ENCODE measurements around the gene GYPC.
A peak's percentile ranks its signal among the peaks of the same experiment; 100 is the strongest.
"Not testable (repeated sequence)": the region's sequence is repeated elsewhere in the genome, so short reads cannot be mapped to it uniquely, and the experiment has no call there.

The GYPC gene

DNA sequence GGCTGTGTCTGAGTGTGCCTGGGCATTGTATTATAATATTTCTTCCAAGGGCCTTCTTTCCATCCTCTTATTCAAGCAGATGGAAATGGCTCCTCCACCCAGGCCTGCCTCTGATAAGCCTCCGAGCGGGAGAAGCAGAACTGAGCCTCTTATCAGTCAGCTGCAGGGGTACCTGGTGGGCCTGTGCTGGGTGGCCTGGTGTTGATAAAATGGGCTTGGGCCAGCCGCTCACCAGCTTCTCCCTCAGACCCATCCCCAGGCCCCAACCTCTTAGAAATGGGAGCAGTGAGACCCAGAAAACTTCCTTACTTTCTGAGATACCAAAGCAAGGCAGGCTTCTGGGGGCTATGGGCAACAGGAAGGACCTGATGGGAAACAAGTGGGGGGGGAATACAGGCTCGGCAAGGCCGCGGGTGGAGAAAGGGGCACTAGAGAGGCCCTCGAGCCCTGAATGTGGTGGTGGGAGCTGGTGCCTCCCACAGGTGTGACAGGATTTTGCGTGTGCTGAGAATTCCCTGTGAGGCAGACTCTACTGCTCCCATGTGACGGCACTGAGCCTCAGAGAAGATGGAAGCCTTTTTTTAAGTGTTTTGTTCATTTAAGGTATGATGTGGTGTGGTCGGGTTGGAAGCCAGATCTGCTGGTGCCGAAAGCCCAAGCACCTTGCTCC, 18.3 kb downstream of the GYPC start:
- H3K27me3 Mint-ChIP-seq = no peaks in the 10 kb centered on the region
- no peak for DNase-seq
- no peak for ATAC-seq
- H3K9me3 Mint-ChIP-seq = peaks cover 7 to 14% of the 10 kb centered on the region in 2 donors
- no peak overlapping the region for H3K4me3 Mint-ChIP-seq
- no peak overlapping the region for H3K27ac Mint-ChIP-seq
- peaks cover 68% of the 10 kb centered on the region for H3K4me1 Mint-ChIP-seq

DNA sequence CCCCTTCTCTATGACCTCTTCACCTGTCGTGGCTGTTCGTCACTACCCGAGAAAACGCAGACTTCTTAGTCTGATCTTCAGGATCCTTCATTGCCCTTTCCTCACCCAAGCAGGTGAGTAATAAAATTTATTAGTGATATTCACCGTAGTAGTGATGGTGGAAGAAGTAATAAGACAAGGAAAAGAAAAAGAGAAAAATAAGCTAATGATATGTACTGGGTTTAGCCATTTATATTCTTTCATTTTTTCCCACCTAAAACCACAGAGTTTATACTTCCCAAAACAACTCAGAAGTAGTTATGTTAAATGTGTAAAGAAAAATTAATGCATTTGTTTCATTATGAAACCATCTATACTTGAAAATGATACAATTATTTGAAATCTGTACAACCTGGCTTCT, 19.7 kb downstream of the GYPC start:
- no peaks in the 10 kb centered on the region for H3K27me3 Mint-ChIP-seq
- H3K4me3 Mint-ChIP-seq = no peak overlapping the region
- peaks cover 7 to 14% of the 10 kb centered on the region in 2 donors for H3K9me3 Mint-ChIP-seq
- H3K4me1 Mint-ChIP-seq = peaks cover 55% of the 10 kb centered on the region
- DNase-seq (no peak), ATAC-seq (no peak)
- H3K27ac Mint-ChIP-seq = no peak overlapping the region

DNA sequence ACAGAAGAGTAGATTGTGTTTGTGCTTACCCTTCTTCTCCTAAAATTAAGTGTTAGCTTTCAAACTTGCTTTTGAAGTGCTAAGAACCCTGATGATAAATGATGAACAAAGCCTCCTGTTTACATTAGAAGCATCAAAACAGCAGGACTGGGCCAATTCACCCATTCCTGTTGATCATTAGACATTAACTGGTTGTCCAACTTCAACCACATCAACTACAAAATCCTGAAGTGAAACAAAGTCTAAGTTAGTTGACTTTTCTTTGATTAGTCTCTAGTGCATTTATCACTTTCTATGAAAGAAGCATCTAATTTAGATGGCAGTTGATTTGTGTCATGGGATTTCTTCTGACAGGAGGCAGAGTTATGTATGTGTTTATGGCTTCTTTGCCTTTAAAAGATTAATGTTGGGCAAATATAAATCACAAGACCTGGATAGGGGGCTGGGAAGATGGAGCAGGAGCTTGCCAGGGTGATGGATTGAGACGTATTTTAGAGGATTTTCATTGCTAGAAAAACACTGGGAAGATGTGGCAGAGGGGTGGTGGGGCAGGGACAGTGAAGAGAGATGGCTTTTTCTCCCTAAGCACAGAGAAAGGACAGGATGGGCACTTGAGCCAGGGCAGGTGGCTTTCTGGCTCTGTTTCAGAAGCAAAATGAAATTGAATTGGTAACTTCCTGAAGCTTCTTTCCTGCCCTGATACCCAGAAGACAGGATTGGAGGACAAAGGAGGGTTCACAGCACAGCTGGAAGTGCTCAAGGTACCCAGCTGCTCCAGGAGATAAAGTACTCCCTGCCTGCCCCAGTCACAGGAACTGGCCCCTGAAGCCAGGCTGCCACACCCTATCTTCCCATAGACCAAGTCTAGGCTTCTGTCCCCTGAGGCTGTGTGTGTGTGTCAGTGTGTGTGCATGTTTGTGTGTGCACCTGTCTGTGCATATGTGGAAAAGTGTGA, 20.5 kb downstream of the GYPC start:
- H3K9me3 Mint-ChIP-seq = peaks cover 7 to 14% of the 10 kb centered on the region in 2 donors
- no peaks in the 10 kb centered on the region for H3K27me3 Mint-ChIP-seq
- peaks cover 49% of the 10 kb centered on the region for H3K4me1 Mint-ChIP-seq
- H3K27ac Mint-ChIP-seq = peak overlapping the region; percentile 1 to 28
- ATAC-seq (no peak), DNase-seq (no peak)
- H3K4me3 Mint-ChIP-seq = no peak overlapping the region

DNA sequence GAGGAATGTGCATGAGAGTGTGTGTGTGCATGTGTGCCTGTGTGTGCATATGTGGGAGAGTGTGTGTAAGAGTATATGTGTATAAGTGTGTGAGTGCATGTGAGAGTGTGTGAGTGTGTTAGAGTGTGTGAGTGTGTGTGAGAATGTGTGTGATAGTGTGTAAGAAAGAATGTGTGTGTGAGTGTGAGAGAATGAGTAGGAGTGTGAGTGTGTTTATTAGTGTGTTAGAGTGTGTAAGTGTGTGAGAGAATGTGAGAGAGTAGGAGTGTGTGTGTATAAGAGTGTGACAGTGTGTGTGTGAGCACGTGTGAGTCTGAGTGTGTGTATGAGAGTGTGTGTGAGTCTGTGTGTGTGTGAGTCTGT, 21.2 kb downstream of the GYPC start:
- H3K27me3 Mint-ChIP-seq = no peaks in the 10 kb centered on the region
- no peak overlapping the region for H3K27ac Mint-ChIP-seq
- H3K4me1 Mint-ChIP-seq = peaks cover 47% of the 10 kb centered on the region
- ATAC-seq (no peak), DNase-seq (no peak)
- no peak overlapping the region for H3K4me3 Mint-ChIP-seq
- peaks cover 7 to 14% of the 10 kb centered on the region in 2 donors for H3K9me3 Mint-ChIP-seq

DNA sequence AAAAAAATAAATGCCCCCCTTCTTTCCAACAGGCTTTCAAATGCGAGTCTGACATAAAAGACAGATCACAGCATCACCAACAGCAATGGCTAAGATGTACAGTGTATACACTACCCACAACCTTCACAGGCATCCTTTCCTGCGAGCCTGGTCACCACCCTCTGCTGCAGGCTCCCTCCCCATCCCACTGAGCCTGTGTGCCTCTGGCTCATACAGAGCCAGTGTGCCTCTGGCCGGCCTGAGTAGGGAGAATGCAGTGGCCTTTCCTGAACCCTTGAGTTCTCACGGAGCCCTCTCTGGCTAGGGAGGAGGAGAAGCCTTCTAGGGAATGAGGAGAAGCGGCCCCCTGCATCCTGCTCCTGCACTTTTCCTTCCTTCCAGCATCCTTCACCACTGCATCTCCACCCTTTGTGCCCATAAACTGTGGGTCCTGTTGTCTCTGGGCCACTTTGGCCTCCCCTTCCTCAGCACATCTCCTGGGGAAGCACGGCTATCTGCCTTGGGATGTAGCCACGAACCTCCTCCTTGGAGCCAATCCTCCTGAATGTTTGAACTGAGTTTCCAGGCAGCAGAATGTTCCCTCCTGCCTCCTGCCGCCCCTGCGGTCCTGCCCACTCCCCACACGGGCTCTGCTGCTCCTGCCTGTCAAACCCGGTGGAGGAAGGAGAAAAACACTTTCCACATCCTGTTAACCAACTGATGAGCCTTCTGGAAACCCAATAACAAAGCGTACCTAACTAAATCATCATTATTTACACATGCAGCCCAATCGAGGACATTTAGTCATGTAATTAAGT, 22.5 kb downstream of the GYPC start:
- Mint-ChIP-seq H3K27me3 (no peaks in the 10 kb centered on the region), H3K9me3 (peaks cover 7 to 14% of the 10 kb centered on the region in 2 donors), H3K27ac (peak overlapping the region; percentile 86 to 92), H3K4me1 (peaks cover 55% of the 10 kb centered on the region), H3K4me3 (no peak overlapping the region)
- ATAC-seq = no peak
- no peak for DNase-seq

DNA sequence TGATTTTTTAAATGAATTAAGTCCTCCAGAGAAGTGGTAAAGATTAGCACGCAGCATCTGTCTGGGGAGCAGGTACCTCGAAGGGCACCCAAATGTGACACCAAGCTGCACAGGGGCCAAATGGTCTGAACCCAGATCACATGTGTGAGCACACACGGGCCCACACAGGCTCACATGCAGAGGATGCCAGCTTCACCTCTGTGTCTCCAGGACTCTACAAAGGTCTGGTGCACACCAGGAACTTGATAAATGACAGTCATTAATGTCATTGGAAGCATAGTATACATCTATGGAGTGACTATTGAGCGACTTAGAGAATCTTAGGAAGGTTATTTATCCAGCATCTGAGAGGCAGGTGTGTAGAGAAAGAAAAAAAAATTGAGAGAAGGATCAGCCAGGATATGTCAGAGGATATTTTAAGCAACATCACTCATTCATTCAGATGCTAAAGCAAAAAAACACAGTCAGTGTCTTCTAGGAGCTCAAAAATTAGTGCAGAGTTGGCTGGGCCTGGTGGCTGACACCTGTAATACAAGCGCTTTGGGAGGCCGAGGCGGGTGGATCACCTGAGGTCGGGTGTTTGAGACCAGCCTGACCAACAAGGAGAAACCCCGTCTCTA, 23.2 kb downstream of the GYPC start:
- no peak for DNase-seq

DNA sequence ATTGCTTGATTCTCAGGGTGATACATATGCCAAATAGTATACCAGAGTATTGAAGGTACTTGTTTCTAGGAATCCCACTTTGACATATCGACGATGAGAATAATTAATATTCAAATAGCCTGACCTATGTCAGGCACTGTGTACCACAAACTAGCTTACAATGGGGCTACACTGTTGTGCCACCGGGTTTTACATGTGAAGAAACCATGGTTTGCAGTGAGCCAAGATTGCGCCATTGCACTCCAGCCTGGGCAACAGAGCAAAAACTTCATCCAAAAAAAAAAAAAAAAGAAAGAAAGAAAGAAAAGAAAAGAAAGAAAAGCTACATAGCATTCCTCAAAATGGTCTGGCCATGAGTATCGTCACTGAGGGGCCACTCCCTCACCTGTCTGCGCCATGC, 25.5 kb downstream of the GYPC start:
- ATAC-seq = no peak

More for the DNA sequence above, 23.2 kb downstream of the GYPC start:
- H3K4me3 Mint-ChIP-seq = no peak overlapping the region
- H3K27me3 Mint-ChIP-seq = no peaks in the 10 kb centered on the region
- peak overlapping the region in 1 of 2 donors; percentile 65 for H3K27ac Mint-ChIP-seq
- no peak for ATAC-seq
- peaks cover 61% of the 10 kb centered on the region for H3K4me1 Mint-ChIP-seq
- H3K9me3 Mint-ChIP-seq = peaks cover 7 to 14% of the 10 kb centered on the region in 2 donors

DNA sequence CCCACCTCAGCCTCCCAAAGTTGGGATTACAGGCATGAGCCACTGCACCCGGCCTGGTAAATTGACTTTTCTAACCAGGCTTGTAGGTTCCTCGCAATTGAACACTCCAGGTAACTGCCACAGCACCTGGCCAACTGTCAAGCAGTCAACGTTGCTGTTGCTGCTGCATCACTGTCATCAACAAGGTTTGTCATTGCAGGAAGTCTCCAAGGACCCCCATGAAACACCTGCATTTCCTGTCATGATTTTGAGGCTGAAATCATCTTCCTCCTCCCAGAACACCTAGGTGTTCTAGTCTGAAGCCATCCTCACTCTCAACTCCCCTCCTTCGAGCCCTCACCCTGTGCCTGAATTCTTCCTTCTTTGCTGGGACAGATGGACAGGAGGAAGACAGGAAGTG, 29.7 kb downstream of the GYPC start:
- H3K9me3 Mint-ChIP-seq = peaks cover 0 to 11% of the 10 kb centered on the region in 2 donors
- H3K4me1 Mint-ChIP-seq = peaks cover 83% of the 10 kb centered on the region
- no peaks in the 10 kb centered on the region for H3K27me3 Mint-ChIP-seq
- peak overlapping the region; percentile 9 to 87 for H3K27ac Mint-ChIP-seq
- H3K4me3 Mint-ChIP-seq = no peak overlapping the region
- DNase-seq = no peak
- ATAC-seq = no peak

More for the DNA sequence above, 25.5 kb downstream of the GYPC start:
- no peak for DNase-seq
- peak overlapping the region in 1 of 2 donors; percentile 90 for H3K27ac Mint-ChIP-seq
- H3K4me1 Mint-ChIP-seq = peaks cover 69% of the 10 kb centered on the region
- H3K4me3 Mint-ChIP-seq = no peak overlapping the region
- H3K27me3 Mint-ChIP-seq = no peaks in the 10 kb centered on the region
- no peaks in the 10 kb centered on the region for H3K9me3 Mint-ChIP-seq

DNA sequence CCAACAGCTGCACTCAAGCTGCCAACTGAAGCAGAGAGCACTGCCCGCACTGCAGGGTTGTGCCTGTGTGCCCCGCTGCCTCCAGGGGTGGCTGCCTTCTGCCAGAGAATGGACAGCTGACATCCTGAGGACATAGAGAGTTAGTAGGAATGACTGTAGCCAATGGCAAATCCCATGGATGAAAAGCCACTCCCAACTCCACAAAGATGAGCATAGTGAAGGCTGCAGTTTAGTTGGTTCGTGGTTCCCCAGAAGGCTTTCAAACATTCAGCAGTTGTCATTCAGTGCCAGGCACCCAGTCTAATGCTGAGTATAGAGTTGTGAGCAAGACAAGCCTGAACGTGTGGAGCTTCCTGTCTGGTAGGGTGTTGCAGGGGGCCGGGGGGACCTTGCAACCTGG, 30.3 kb downstream of the GYPC start:
- peaks cover 88% of the 10 kb centered on the region for H3K4me1 Mint-ChIP-seq
- DNase-seq = no peak
- no peak for ATAC-seq
- H3K27ac Mint-ChIP-seq = no peak overlapping the region
- no peaks in the 10 kb centered on the region for H3K27me3 Mint-ChIP-seq
- H3K4me3 Mint-ChIP-seq = no peak overlapping the region
- peaks cover 0 to 16% of the 10 kb centered on the region in 2 donors for H3K9me3 Mint-ChIP-seq

DNA sequence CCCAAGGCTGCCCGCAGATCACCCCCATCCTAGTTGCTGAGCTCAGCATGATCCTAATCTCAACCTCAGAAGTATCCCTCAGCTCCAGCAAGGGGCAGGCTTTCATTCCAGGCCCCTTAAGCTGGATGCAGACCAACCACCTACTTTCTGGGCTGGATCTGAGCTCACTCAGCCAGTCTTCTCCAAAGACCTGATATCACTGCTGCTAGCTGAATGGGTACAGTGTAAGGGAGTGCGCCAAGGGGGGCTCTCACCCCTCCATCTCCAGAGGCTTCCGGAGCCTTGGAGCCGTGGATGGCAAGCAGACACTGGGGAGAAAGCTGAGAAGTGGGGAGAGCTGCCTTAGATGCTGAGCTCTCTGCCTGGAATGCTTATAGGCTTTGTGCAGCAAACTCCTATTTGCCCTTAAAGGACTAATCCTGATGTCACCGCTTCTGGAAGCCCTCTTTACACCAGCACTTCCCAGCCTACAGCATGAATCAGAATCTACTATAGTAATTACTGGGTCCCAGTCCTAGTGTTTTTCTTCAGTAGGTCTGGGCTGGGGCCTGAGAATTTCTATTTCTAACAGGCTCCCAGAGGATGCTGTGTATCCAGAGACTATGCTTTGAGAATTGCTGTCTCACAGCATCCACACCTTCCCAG, 31.0 kb downstream of the GYPC start:
- Mint-ChIP-seq H3K27ac (peak overlapping the region in 1 of 2 donors; percentile 78), H3K4me1 (peaks cover 90% of the 10 kb centered on the region), H3K4me3 (no peak overlapping the region), H3K27me3 (no peaks in the 10 kb centered on the region), H3K9me3 (peaks cover 0 to 23% of the 10 kb centered on the region in 2 donors)
- DNase-seq = no peak
- no peak for ATAC-seq

DNA sequence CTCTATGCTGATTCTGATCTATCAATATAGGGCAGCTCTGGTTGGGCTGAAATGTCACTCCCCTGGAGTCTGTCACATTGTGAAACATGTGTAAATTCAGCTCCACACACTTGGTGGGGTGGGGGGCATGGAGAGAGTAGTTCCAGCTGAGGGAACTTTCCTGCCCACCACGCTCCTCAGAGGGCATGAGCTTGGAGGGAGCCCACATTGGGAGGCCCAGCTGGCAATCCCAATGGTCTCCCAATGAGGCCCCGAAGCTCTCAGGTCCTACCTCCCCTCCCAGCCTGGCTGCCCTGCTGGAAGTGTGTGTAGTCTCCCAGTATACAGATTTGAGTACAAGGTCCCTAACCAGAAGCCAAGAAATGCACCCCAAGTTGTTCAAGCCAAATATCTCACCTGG, 31.5 kb downstream of the GYPC start:
- DNase-seq (no peak), ATAC-seq (no peak)
- peaks cover 88% of the 10 kb centered on the region for H3K4me1 Mint-ChIP-seq
- H3K4me3 Mint-ChIP-seq = no peak overlapping the region
- no peaks in the 10 kb centered on the region for H3K27me3 Mint-ChIP-seq
- peaks cover 0 to 28% of the 10 kb centered on the region in 2 donors for H3K9me3 Mint-ChIP-seq
- peak overlapping the region in 1 of 2 donors; percentile 78 for H3K27ac Mint-ChIP-seq

DNA sequence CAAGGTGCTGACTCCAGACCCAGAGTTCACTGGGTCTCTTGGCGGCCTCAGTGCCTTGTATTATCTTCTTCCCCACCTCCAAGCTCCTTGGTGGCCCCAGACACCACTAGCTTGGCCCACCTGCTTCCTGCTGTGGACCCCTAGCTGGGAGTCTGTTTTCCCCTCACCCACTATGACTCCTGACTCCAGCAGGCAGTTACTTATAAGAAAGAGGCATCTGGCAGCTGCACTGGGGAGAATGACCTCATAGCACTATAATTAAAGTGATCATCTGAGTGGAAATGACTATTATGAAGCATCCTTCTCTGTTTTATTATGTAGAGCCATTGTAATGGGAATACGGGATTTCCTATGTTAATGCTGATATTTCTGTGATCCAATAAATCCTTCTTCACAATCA, 32.6 kb downstream of the GYPC start:
- Mint-ChIP-seq H3K9me3 (peaks cover 0 to 37% of the 10 kb centered on the region in 2 donors), H3K4me1 (peaks cover 78% of the 10 kb centered on the region)
- not testable (repeated sequence) for H3K27ac Mint-ChIP-seq, ATAC-seq, H3K27me3 Mint-ChIP-seq, H3K4me3 Mint-ChIP-seq, DNase-seq

DNA sequence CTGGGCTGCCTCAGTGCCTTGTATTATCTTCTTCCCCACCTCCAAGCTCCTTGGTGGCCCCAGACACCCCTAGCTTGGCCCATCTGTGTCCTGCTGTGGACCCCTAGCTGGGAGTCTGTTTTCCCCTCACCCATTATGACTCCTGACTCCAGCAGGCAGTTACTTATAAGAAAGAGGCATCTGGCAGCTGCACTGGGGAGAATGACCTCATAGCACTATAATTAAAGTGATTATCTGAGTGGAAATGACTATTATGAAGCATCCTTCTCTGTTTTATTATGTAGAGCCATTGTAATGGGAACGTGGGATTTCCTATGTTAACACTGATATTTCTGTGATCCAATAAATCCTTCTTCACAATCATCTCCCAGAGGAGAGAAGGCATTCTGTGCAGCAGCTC, 36.3 kb downstream of the GYPC start:
- not testable (repeated sequence) for DNase-seq, H3K27me3 Mint-ChIP-seq, H3K4me3 Mint-ChIP-seq, ATAC-seq
- peaks cover 45% of the 10 kb centered on the region for H3K4me1 Mint-ChIP-seq
- H3K9me3 Mint-ChIP-seq = peaks cover 0 to 37% of the 10 kb centered on the region in 2 donors
- peak overlapping the region in 1 of 2 donors; percentile 13 for H3K27ac Mint-ChIP-seq

DNA sequence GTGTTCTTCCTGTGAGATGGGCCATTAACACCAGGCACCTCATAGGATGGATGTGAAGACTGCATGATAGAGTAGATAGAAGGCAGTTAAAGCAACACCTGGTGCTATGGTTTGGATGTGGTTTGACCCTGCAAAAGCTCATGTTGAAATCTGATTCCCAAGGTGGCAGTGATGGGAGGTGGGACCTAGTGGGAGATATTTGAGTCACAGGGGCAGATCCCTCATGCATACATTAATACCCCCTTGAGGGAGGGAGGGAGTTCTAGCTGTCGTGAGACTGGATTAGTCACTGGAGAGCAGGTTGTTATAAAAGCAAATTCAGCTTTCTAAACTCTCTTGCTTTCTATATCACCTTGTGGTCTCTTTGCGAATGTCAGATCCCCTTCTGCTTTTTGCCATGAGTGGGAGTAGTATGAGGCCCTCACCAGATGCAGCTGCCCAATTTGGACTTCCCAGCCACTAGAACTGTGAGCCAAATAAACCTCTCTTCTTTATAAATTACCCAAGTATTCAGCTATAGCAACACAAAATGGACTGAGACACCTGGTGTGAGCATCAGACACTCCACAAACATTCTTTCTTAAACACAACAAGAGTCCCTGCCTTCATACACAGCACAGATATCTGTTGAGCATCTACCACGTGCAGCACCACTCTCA, 37.1 kb downstream of the GYPC start:
- not testable (repeated sequence) for H3K27me3 Mint-ChIP-seq, H3K4me3 Mint-ChIP-seq, ATAC-seq, DNase-seq
- Mint-ChIP-seq H3K9me3 (peaks cover 0 to 37% of the 10 kb centered on the region in 2 donors), H3K27ac (peak overlapping the region in 1 of 2 donors; percentile 84), H3K4me1 (peaks cover 39% of the 10 kb centered on the region)
